Tibial nerve (tissue), 4 donors: ENCODE data around the gene PCBP3.

Source experiments
- CTCF ChIP-seq, 5 experiments: fragments of 200-600 bp in 3 of 5; fragments of 450-650 bp in 2 of 5; sonication (generic) in 3 of 5; IDR thresholded peaks; one replicate each; pipeline ENCODE4 v1.5.1; 2016 to 2019; ENCODE audit warnings: antibody characterized with exemption in 5 of 5, mild to moderate bottlenecking in 3 of 5, moderate library complexity in 2 of 5
- EP300 ChIP-seq, 2 donors: sonication (generic); formaldehyde crosslinking; IDR thresholded peaks; one replicate each; pipeline ENCODE4 v1.6.1; 2017; ENCODE audit warnings: antibody characterized with exemption in 2 of 2, mild to moderate bottlenecking in 1 of 2

- TF ChIP-seq EP300 (IDR thresholded peaks at IDR 0.05) (no peak), CTCF (IDR thresholded peaks at IDR 0.05) (no peak)
Observed at GRCh38 chr21:45779226-45779625, 135.7 kb downstream of the PCBP3 start.
